ENCODE results near the gene CNPY1. TPM values are rescaled to one million over a fixed set of nuclear protein-coding genes. Genes with fewer than 3 reads are reported as not detected.

Gene CNPY1
- total and polyA plus RNA-seq, 2 of the 8 experiments (the other 6 are each of a cell fraction or from before 2014, with no cell fraction given) = not detected

DNA sequence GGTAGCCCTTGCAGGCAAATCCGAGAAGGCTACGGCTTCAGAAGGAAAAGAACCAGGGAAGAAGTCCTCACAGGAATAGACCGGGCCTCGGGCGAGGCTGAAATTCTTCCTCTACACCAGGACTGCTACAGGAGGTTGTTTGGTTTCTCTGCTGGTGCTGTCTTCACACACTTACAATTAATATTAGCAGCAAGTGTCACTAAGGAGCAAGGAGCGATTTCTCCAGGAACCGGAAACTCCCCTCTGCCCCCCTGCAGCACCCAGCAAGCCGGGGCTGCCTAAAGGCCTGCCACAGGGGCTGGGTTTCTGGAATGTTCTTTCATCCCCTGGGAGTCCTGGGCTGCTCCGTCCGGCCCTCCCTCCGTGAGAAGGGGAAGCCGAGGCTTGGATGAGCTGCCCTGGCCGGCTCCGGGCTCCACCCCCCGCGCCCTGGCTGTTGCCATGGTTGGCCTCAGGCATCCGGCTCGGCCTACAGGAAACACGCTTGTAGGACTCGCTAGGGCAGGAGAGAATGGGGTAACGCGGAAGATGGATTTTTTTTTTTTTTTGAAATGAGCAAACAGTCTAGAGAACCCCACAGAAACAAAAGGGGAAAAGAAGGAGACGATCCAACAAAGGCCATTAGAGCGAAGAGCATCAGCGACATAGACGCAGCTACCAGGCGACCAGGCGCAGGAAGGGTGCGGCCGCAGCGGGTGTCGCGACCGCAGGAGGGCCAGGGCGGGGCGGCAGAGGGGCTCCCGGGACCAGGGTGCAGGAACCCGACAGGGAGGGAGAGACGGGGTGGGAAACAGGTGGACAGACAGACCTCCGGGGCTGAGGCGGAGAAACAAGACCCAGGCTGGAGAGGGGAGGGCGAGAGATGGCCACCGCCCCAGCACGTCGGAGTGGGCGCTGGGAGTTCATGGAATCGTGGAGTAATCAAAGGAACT, 55.4 kb downstream of the CNPY1 start (continued):
- TF ChIP-seq EP300 (IDR thresholded peaks at IDR 0.05; ENCODE audit: borderline replicate concordance in 1 of 2, low read depth in 2 of 2, low read length in 2 of 2) = no peak
- TF ChIP-seq SIN3A (conservative IDR thresholded peaks at IDR 0.05 in 1 of 2, IDR thresholded peaks at IDR 0.05 in 1 of 2; ENCODE audit: low read depth in 1 of 2, low read length in 2 of 2) = 0 out of 4 replicates have a peak, but pooled peaks have one; percentile 20 to 35
- no peak for TF ChIP-seq HDAC6 (IDR thresholded peaks at IDR 0.05; ENCODE audit: low read depth, low read length)

Measured in H1 (cell line).